GM12873 (cell line): Measurements from ENCODE around the gene GPC3.

ENCODE experiments used
- TF ChIP-seq, protein P1 (sequence below): IDR thresholded peaks from 2 replicates; pipeline ENCODE4 v1.5.1; 2012; ENCODE audit warnings: low read depth, mild to moderate bottlenecking, moderate library complexity, low read length, control low read depth; ENCODE audit not compliant: insufficient read depth; ENCODE audit errors: missing control alignments

Gene GPC3

DNA sequence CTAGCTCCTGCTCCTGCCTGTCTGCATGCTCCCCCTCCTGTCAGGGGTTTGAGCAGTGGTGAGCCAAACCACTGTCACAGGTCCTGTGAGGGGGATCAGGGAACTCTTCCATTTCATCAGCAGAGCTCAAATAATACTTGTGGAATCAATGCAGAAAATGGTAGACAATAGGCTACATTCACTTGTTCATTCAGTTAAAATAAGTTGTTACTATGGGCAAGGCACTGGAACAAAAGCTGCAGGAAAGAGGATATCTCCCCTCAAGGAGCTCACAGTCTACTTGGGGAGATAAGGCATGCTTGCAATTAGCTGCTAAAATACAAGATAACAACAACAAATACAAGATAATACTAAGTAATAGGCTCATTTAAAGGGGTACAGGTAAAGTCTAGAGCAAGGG lies 117.1 kb downstream of the GPC3 start:
- TF ChIP-seq, protein P1, sequence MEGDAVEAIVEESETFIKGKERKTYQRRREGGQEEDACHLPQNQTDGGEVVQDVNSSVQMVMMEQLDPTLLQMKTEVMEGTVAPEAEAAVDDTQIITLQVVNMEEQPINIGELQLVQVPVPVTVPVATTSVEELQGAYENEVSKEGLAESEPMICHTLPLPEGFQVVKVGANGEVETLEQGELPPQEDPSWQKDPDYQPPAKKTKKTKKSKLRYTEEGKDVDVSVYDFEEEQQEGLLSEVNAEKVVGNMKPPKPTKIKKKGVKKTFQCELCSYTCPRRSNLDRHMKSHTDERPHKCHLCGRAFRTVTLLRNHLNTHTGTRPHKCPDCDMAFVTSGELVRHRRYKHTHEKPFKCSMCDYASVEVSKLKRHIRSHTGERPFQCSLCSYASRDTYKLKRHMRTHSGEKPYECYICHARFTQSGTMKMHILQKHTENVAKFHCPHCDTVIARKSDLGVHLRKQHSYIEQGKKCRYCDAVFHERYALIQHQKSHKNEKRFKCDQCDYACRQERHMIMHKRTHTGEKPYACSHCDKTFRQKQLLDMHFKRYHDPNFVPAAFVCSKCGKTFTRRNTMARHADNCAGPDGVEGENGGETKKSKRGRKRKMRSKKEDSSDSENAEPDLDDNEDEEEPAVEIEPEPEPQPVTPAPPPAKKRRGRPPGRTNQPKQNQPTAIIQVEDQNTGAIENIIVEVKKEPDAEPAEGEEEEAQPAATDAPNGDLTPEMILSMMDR = no peak

DNA sequence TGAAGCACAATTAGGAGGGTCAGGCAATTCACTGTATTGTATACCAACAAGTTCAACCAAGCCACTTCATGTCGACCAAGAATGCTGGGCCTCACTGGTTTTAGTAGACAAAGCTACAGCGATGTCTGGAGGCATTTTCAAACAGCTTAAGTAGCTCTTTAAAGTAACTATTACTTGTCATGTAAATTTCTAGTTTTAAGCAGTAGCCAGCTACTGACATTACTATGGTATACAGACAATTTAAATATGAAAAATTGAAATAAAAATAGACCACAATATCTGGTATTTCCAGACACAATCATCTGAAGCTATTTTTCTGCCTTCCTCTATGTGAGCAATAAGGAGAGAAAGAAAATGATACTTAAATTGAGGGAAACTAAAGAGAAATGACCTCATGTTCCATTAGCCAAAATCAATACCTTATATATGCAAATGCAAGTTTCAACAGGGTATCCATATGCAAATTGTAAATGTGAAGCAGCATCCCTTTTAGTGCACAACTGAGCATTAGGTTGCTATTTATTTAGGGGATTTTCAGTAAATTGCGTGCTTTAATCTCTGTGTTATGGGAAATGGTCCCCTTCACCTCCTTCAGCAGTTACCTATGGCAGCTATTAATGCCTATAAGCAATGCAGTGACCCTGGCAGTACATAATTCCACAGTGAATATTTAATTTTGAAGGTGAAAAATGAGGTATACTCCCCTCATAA lies 119.5 kb downstream of the GPC3 start:
- TF ChIP-seq, protein P1 = no peak

DNA sequence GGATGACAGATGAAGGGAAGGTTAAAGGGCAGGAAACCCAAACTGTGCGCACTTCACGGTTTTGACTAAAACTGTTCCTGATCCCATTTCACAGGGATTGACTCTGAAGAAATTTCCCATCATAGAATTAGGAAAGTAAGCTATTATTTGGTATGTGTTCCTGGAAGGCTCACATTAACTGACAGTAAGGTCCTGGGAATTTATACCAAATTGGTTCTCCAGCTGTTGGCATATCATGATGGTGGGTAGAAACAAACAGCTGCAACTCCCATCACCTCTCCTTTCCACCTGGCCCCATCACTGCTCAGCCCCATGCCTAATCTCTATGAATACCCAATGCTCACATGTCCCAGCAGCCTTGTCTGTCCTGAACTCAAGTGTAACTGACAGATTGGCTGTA lies 121.2 kb downstream of the GPC3 start:
- TF ChIP-seq, protein P1 = no peak

DNA sequence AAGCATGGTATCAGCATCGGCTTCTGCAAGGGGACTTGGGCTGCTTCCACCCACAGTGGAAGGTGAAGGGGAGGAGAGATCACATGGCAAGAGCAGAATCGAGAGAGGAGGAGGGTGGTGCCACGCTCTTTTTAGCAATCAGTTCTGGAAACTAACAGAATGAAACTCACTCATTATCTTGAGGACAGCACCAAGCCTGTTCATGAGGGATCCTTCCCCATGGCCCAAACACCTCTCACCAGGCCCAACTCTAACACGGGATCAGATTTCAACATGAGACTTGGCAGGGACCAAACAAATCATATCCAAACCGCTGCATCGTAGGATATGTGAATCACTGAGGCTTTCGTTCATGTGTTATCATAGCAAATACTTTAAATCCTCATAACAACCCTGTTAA lies 125.5 kb downstream of the GPC3 start:
- TF ChIP-seq, protein P1 = no peak

DNA sequence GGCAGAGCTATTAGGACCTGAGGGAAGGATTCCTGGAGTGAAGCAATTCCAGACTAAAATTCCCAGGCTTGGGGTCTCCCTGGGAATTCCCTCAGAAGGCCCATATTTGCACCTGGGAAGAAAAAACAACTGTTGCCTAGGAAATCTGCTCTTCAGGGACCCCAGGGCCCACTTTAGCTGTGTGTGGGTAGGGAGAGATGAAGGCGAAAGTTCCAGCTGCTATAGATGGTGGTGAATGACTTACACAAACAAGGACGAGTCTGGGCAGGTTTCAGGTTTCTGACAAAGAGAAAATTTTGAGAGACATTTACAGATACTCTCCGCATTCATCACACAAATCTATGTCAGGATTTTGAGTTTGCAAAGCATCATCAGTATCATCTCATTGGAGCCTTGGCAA lies 126.1 kb downstream of the GPC3 start:
- TF ChIP-seq, protein P1 = no peak

DNA sequence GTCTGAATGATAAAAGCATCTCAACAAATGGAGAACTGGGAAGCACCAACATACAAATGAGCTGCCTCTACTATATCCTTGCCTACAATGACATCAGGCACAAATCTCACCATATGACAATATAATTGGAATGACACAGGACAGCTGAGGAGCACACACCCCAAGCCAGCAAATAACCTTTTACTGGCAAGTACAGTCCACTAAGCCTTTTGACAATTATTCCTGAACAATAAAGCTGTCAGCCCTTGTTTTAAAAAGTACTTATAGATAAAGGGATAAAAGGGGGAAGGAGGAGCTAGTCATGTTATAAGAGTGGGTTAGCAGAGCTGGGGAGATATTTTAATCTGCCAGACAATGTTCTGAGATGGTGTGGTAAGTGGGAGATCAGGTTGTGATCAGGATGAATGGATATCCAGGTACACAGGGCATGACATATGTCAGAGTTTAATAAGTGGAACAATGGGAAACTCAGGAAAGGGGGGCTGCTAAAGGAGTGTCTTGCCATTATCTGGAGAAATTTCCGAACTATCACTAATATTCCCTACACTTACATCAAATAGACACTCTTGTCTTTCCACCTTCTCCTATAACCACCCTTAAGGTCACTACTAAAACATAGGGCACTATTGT lies 127.6 kb downstream of the GPC3 start:
- TF ChIP-seq, protein P1 = no peak

DNA sequence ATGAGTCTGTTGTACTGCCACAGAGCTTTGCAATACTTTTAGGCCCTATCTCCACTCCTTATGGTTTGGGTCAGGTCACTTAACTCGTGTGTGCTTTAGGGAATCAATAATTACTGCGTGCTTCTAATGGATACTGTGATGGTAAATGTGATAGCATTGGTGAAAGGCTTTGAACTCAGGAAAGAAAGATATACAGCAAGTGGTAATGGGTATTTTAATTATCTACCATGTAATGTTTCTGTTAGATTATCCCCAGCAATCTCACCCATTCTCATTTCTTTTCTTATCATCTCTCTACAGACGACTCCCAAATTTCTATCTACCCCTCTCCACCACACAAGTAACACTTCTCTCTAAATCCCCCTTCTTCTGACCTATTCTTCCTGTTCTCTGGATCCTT lies 128.6 kb downstream of the GPC3 start:
- TF ChIP-seq, protein P1 = no peak
